ENCODE results near the gene BDP1.
A peak's percentile ranks its signal among the peaks of the same experiment; 100 is the strongest.

BDP1 gene

DNA sequence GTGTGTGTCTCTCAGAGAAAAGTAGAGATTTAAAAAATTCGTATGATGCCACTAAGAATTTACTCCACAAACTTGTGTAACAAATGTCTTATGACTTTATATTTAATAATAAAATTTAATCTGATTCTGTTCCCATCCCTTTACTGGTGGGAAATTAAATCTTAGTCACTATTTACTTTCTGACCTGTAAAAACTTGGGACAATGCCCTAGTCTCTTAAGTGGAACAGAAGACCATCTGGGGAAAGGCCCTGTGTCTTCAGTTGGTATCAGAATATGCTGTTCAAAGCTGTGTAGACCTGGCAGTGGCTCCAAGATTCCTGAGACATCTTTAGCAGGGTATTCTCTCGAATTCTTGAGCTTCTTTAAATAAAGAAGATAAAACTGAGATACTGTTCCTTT is 2.6 kb upstream of the BDP1 start:
- H3K9me3 ChIP-seq (ENCODE audit: control insufficient read depth, low read length): no peaks in the 10 kb centered on the region
- no peak for DNase-seq
- no peak overlapping the region for H2BK5ac ChIP-seq (ENCODE audit: low read depth, low read length, poor library complexity, severe bottlenecking)
- H2BK15ac ChIP-seq (ENCODE audit: low read depth, poor library complexity, severe bottlenecking): no peak overlapping the region
- WGBS: 0% methylated on average over 1 of the region's 2 CpGs
- H3K27me3 ChIP-seq (ENCODE audit: control insufficient read depth in 1 of 2, insufficient read depth in 1 of 2, low read length in 2 of 2): peaks cover 3 to 18% of the 10 kb centered on the region in 2 experiments
- H2BK120ac ChIP-seq (ENCODE audit: low read depth, low read length): no peak overlapping the region
- no peak overlapping the region for H3K9ac ChIP-seq (ENCODE audit: low read length)
- no peaks in the 10 kb centered on the region for H3K79me1 ChIP-seq (replicated peaks; ENCODE audit: low read length, poor library complexity, severe bottlenecking)
- H3K14ac ChIP-seq (ENCODE audit: low read length in 2 of 2): no peak overlapping the region
- no peaks in the 10 kb centered on the region for H3K36me3 ChIP-seq (ENCODE audit: control insufficient read depth in 1 of 2, insufficient read depth in 2 of 2, low read depth in 1 of 2, low read length in 2 of 2)
- H3K23ac ChIP-seq (ENCODE audit: low read length in 2 of 2): no peak overlapping the region
- no peak overlapping the region for H2AK5ac ChIP-seq (ENCODE audit: low read length, severe bottlenecking)
- H2BK12ac ChIP-seq (ENCODE audit: low read length in 2 of 2): no peak overlapping the region
- no peak overlapping the region for H4K8ac ChIP-seq (ENCODE audit: low read length)
- H3K4me1 ChIP-seq (ENCODE audit: control insufficient read depth, insufficient read depth, low read depth, low read length): peaks cover 6% of the 10 kb centered on the region
- H3K27ac ChIP-seq (ENCODE audit: low read length, poor library complexity, severe bottlenecking): no peak overlapping the region
- H3K4me2 ChIP-seq (ENCODE audit: low read length, poor library complexity, severe bottlenecking): no peak overlapping the region
- no peak overlapping the region for H3K4me3 ChIP-seq (ENCODE audit: insufficient read depth in 1 of 2, low read depth in 1 of 2, low read length in 2 of 2)
- no peak overlapping the region for H2AFZ ChIP-seq (ENCODE audit: low read depth, low read length)
- no peak overlapping the region for H3K4ac ChIP-seq (ENCODE audit: low read depth in 1 of 2, low read length in 2 of 2)
- H3K18ac ChIP-seq (ENCODE audit: low read depth in 1 of 2, low read length in 2 of 2): no peak overlapping the region
- H4K91ac ChIP-seq (ENCODE audit: low read length): no peak overlapping the region

- no peak overlapping the region for H2BK12ac ChIP-seq (ENCODE audit: low read length in 2 of 2)
- no peak overlapping the region for H3K27ac ChIP-seq (ENCODE audit: low read length, poor library complexity, severe bottlenecking)
- peak overlapping the region; percentile 68 for H3K4me2 ChIP-seq (ENCODE audit: low read length, poor library complexity, severe bottlenecking)
- H3K9ac ChIP-seq (ENCODE audit: low read length): peak overlapping the region; percentile 99
- H3K4me1 ChIP-seq (ENCODE audit: control insufficient read depth, insufficient read depth, low read depth, low read length): peaks cover 6% of the 10 kb centered on the region
- no peak overlapping the region for H3K14ac ChIP-seq (ENCODE audit: low read length in 2 of 2)
- H3K4ac ChIP-seq (ENCODE audit: low read depth in 1 of 2, low read length in 2 of 2): no peak overlapping the region
- no peak overlapping the region for H2BK120ac ChIP-seq (ENCODE audit: low read depth, low read length)
- H4K8ac ChIP-seq (ENCODE audit: low read length): peak overlapping the region; percentile 80
- no peak overlapping the region for H2BK5ac ChIP-seq (ENCODE audit: low read depth, low read length, poor library complexity, severe bottlenecking)
- H2AFZ ChIP-seq (ENCODE audit: low read depth, low read length): peak overlapping the region; percentile 66
- no peak for DNase-seq
- peaks cover 4 to 16% of the 10 kb centered on the region in 2 experiments for H3K36me3 ChIP-seq (ENCODE audit: control insufficient read depth in 1 of 2, insufficient read depth in 2 of 2, low read depth in 1 of 2, low read length in 2 of 2)
- H3K4me3 ChIP-seq (ENCODE audit: insufficient read depth in 1 of 2, low read depth in 1 of 2, low read length in 2 of 2): peak overlapping the region in 1 of 2 experiments; percentile 100
- H3K23ac ChIP-seq (ENCODE audit: low read length in 2 of 2): no peak overlapping the region
- H4K91ac ChIP-seq (ENCODE audit: low read length): no peak overlapping the region
- no peak overlapping the region for H2AK5ac ChIP-seq (ENCODE audit: low read length, severe bottlenecking)
- H3K27me3 ChIP-seq (ENCODE audit: control insufficient read depth in 1 of 2, insufficient read depth in 1 of 2, low read length in 2 of 2): peaks cover 3 to 15% of the 10 kb centered on the region in 2 experiments
- H3K79me1 ChIP-seq (replicated peaks; ENCODE audit: low read length, poor library complexity, severe bottlenecking): peaks cover 3% of the 10 kb centered on the region
- H3K9me3 ChIP-seq (ENCODE audit: control insufficient read depth, low read length): no peaks in the 10 kb centered on the region
- H3K18ac ChIP-seq (ENCODE audit: low read depth in 1 of 2, low read length in 2 of 2): no peak overlapping the region
- no peak overlapping the region for H2BK15ac ChIP-seq (ENCODE audit: low read depth, poor library complexity, severe bottlenecking)
- 79% methylated on average over 19 of the region's 19 CpGs for WGBS
Observed at GRCh38 chr5:71454913-71455312, 538 bp upstream of the BDP1 start.

GRCh38 chr5:71456362-71456743 is 902 bp downstream of the BDP1 start:
- no peak for DNase-seq
- H4K91ac ChIP-seq (ENCODE audit: low read length): no peak overlapping the region
- H2BK15ac ChIP-seq (ENCODE audit: low read depth, poor library complexity, severe bottlenecking): no peak overlapping the region
- peak overlapping the region in 1 of 2 experiments; percentile 26 for H3K18ac ChIP-seq (ENCODE audit: low read depth in 1 of 2, low read length in 2 of 2)
- no peak overlapping the region for H2AK5ac ChIP-seq (ENCODE audit: low read length, severe bottlenecking)
- H4K8ac ChIP-seq (ENCODE audit: low read length): no peak overlapping the region
- H3K79me1 ChIP-seq (replicated peaks; ENCODE audit: low read length, poor library complexity, severe bottlenecking): peaks cover 10% of the 10 kb centered on the region
- H3K14ac ChIP-seq (ENCODE audit: low read length in 2 of 2): no peak overlapping the region
- peak overlapping the region; percentile 99 for H3K9ac ChIP-seq (ENCODE audit: low read length)
- peak overlapping the region; percentile 75 to 100 for H3K4me3 ChIP-seq (ENCODE audit: insufficient read depth in 1 of 2, low read depth in 1 of 2, low read length in 2 of 2)
- H3K36me3 ChIP-seq (ENCODE audit: control insufficient read depth in 1 of 2, insufficient read depth in 2 of 2, low read depth in 1 of 2, low read length in 2 of 2): peaks cover 13 to 30% of the 10 kb centered on the region in 2 experiments
- peaks cover 0 to 8% of the 10 kb centered on the region in 2 experiments for H3K27me3 ChIP-seq (ENCODE audit: control insufficient read depth in 1 of 2, insufficient read depth in 1 of 2, low read length in 2 of 2)
- H3K23ac ChIP-seq (ENCODE audit: low read length in 2 of 2): no peak overlapping the region
- WGBS: 8% methylated on average over 4 of the region's 4 CpGs
- H3K4me2 ChIP-seq (ENCODE audit: low read length, poor library complexity, severe bottlenecking): peak overlapping the region; percentile 75
- H3K27ac ChIP-seq (ENCODE audit: low read length, poor library complexity, severe bottlenecking): no peak overlapping the region
- no peak overlapping the region for H2BK12ac ChIP-seq (ENCODE audit: low read length in 2 of 2)
- no peak overlapping the region for H2AFZ ChIP-seq (ENCODE audit: low read depth, low read length)
- H3K9me3 ChIP-seq (ENCODE audit: control insufficient read depth, low read length): no peaks in the 10 kb centered on the region
- H3K4ac ChIP-seq (ENCODE audit: low read depth in 1 of 2, low read length in 2 of 2): no peak overlapping the region
- H3K4me1 ChIP-seq (ENCODE audit: control insufficient read depth, insufficient read depth, low read depth, low read length): peaks cover 6% of the 10 kb centered on the region
- no peak overlapping the region for H2BK120ac ChIP-seq (ENCODE audit: low read depth, low read length)
- H2BK5ac ChIP-seq (ENCODE audit: low read depth, low read length, poor library complexity, severe bottlenecking): no peak overlapping the region

- WGBS: 96% methylated on average over 8 of the region's 8 CpGs
Observed at GRCh38 chr5:71457106-71457505, 1.7 kb downstream of the BDP1 start.

More at GRCh38 chr5:71457106-71457505, 1.7 kb downstream of the BDP1 start:
- Histone ChIP-seq H3K36me3 (ENCODE audit: control insufficient read depth in 1 of 2, insufficient read depth in 2 of 2, low read depth in 1 of 2, low read length in 2 of 2) (peaks cover 18 to 38% of the 10 kb centered on the region in 2 experiments), H2AK5ac (ENCODE audit: low read length, severe bottlenecking) (no peak overlapping the region), H2BK12ac (ENCODE audit: low read length in 2 of 2) (no peak overlapping the region), H2AFZ (ENCODE audit: low read depth, low read length) (no peak overlapping the region), H3K4me1 (ENCODE audit: control insufficient read depth, insufficient read depth, low read depth, low read length) (peaks cover 6% of the 10 kb centered on the region), H3K14ac (ENCODE audit: low read length in 2 of 2) (no peak overlapping the region), H4K91ac (ENCODE audit: low read length) (no peak overlapping the region), H3K18ac (ENCODE audit: low read depth in 1 of 2, low read length in 2 of 2) (no peak overlapping the region), H2BK120ac (ENCODE audit: low read depth, low read length) (no peak overlapping the region), H3K4ac (ENCODE audit: low read depth in 1 of 2, low read length in 2 of 2) (no peak overlapping the region), H3K4me2 (ENCODE audit: low read length, poor library complexity, severe bottlenecking) (peak overlapping the region; percentile 72), H3K9me3 (ENCODE audit: control insufficient read depth, low read length) (no peaks in the 10 kb centered on the region), H2BK5ac (ENCODE audit: low read depth, low read length, poor library complexity, severe bottlenecking) (no peak overlapping the region), H3K79me1 (replicated peaks; ENCODE audit: low read length, poor library complexity, severe bottlenecking) (peaks cover 10% of the 10 kb centered on the region), H3K27ac (ENCODE audit: low read length, poor library complexity, severe bottlenecking) (no peak overlapping the region), H2BK15ac (ENCODE audit: low read depth, poor library complexity, severe bottlenecking) (no peak overlapping the region), H3K9ac (ENCODE audit: low read length) (peak overlapping the region; percentile 99), H3K4me3 (ENCODE audit: insufficient read depth in 1 of 2, low read depth in 1 of 2, low read length in 2 of 2) (peak overlapping the region in 1 of 2 experiments; percentile 100), H3K27me3 (ENCODE audit: control insufficient read depth in 1 of 2, insufficient read depth in 1 of 2, low read length in 2 of 2) (peaks cover 0 to under 1% of the 10 kb centered on the region in 2 experiments), H4K8ac (ENCODE audit: low read length) (no peak overlapping the region), H3K23ac (ENCODE audit: low read length in 2 of 2) (no peak overlapping the region)
- no peak for DNase-seq

Data from mesenchymal stem cell (in vitro differentiated cells and primary cell).